Activated CD4-positive, alpha-beta T cell treated with anti-CD3 and anti-CD28 coated beads, Interleukin-2, amount 10 ng/mL, durations not matched to agents 24 days and 14 days (primary cell): ENCODE measurements around the gene DELE1. TPM values are rescaled to one million over a fixed set of nuclear protein-coding genes. Genes with fewer than 3 reads are reported as not detected.
"Not testable (repeated sequence)": the region's sequence is repeated elsewhere in the genome, so short reads cannot be mapped to it uniquely, and the experiment has no call there.

Experiments used
- DNase-seq: peaks from one replicate; pipeline ENCODE4 v3.0.0; 2022
- H3K27ac Mint-ChIP-seq: one replicate; pipeline ENCODE4 v1.8.0; 2022; ENCODE audit warnings: mild to moderate bottlenecking, mixed read lengths
- H3K27me3 Mint-ChIP-seq: one replicate; pipeline ENCODE4 v1.8.0; 2022; ENCODE audit warnings: mixed read lengths
- H3K36me3 Mint-ChIP-seq: one replicate; pipeline ENCODE4 v1.8.0; 2022; ENCODE audit warnings: low read depth, mild to moderate bottlenecking, mixed read lengths
- H3K4me1 Mint-ChIP-seq: one replicate; pipeline ENCODE4 v1.8.0; 2021; ENCODE audit warnings: mixed read lengths
- H3K4me3 Mint-ChIP-seq: one replicate; pipeline ENCODE4 v1.8.0; 2022; ENCODE audit warnings: mild to moderate bottlenecking, moderate library complexity, mixed read lengths
- H3K9me3 Mint-ChIP-seq: one replicate; pipeline ENCODE4 v1.8.0; 2021; ENCODE audit warnings: mixed read lengths
- intact Hi-C: fragments of 100-400 bp; cut with micrococcal nuclease; formaldehyde crosslinking; loops from one replicate; pipeline ENCODE4 v1.15.1; 2023
- total RNA-seq: library from RNA; stranded (reverse); gene quantifications from 2 replicates; pipeline ENCODE4 v1.2.3, GENCODE V29; 2022

DELE1 gene
- total RNA-seq, 1 donor from 2014 or later, result 72.0 TPM

- H3K4me3 Mint-ChIP-seq, result peak overlapping the region; percentile 86
- not testable (repeated sequence) for H3K27me3 Mint-ChIP-seq, H3K9me3 Mint-ChIP-seq, DNase-seq
- peaks cover 26% of the 10 kb centered on the region for H3K36me3 Mint-ChIP-seq
- peaks cover 28% of the 10 kb centered on the region for H3K4me1 Mint-ChIP-seq
- intact Hi-C loops, result loop anchor here (2.0 to 5.0 kb wide), 3 partner anchors 44 to 230 kb away; partner anchors contain the start of genes GNPDA1 and PCDH1
- peak overlapping the region; percentile 87 for H3K27ac Mint-ChIP-seq
These were observed 734 bp upstream of the DELE1 start for GRCh38 chr5:141922827-141923447.

GRCh38 chr5:141926434-141926833, 2.8 kb downstream of the DELE1 start:
- H3K4me3 Mint-ChIP-seq, result no peak overlapping the region
- no peaks in the 10 kb centered on the region for H3K27me3 Mint-ChIP-seq
- peaks cover 53% of the 10 kb centered on the region for H3K36me3 Mint-ChIP-seq

GRCh38 chr5:141928051-141928450, 4.4 kb downstream of the DELE1 start:
- H3K27me3 Mint-ChIP-seq, result no peaks in the 10 kb centered on the region
- no peak overlapping the region for H3K27ac Mint-ChIP-seq
- no peak overlapping the region for H3K4me3 Mint-ChIP-seq
- no peaks in the 10 kb centered on the region for H3K9me3 Mint-ChIP-seq
- H3K4me1 Mint-ChIP-seq, result peaks cover 26% of the 10 kb centered on the region
- intact Hi-C loops, result no loop called here
- no peak for DNase-seq
- peaks cover 65% of the 10 kb centered on the region for H3K36me3 Mint-ChIP-seq

More at GRCh38 chr5:141926434-141926833, 2.8 kb downstream of the DELE1 start:
- H3K9me3 Mint-ChIP-seq, result no peaks in the 10 kb centered on the region
- H3K27ac Mint-ChIP-seq, result no peak overlapping the region
- no peak for DNase-seq
- peaks cover 29% of the 10 kb centered on the region for H3K4me1 Mint-ChIP-seq
- intact Hi-C loops, result no loop called here

DNA sequence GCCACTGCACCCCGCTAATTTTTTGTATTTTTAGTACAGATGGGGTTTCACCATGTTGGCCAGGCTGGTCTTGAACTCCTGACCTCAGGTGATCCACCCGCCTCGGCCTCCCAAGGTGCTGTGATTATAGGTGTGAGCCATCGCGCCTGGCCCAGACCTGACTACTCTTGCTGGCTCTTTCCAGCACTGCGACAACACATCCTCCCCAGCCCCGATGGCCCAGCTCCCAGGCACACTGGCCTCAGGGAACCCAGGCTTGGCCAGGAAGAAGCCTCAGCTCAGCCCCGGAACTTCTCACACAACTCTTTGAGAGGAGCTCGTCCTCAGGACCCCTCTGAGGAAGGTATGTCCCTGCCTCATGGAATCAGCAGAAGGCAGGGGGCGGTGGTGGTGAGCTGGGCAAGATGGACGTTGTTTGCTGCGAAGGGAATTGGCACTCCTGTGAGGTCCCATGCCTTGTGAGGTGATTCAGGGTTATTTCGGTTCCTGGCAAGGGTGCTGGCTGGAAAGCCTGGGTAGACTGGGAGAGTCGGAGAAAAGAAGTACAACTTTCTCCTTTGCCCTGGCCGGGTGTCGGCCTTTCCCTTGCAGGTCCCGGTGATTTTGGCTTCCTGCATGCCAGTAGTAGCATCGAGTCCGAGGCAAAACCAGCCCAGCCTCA, 5.9 kb downstream of the DELE1 start:
- no peaks in the 10 kb centered on the region for H3K9me3 Mint-ChIP-seq
- peaks cover 64% of the 10 kb centered on the region for H3K36me3 Mint-ChIP-seq
- H3K27me3 Mint-ChIP-seq, result no peaks in the 10 kb centered on the region
- intact Hi-C loops, result no loop called here
- no peak overlapping the region for H3K27ac Mint-ChIP-seq
- H3K4me1 Mint-ChIP-seq, result peaks cover 20% of the 10 kb centered on the region
- no peak overlapping the region for H3K4me3 Mint-ChIP-seq
- no peak for DNase-seq

DNA sequence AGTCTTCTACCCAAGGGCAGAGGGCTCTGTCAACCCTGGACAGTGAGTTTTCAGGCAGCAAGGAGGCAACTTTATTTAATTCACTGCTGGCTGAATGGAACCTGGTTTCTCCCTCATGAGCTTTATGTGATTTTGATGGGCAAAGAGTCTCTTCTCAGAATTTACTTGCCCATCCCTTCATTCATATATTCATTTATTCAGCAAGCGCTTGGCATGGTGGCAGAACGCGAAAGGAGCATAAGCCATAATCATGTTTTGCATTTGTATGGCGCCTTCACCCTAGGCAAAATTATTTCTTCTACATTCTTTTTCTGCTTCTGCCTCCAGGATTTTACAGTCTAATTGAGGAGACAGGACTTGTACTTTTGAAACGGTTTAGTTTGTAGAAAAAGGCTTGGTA, 8.0 kb downstream of the DELE1 start:
- peaks cover 65% of the 10 kb centered on the region for H3K36me3 Mint-ChIP-seq
- H3K4me3 Mint-ChIP-seq, result no peak overlapping the region
- no peaks in the 10 kb centered on the region for H3K9me3 Mint-ChIP-seq
- H3K27me3 Mint-ChIP-seq, result no peaks in the 10 kb centered on the region
- peaks cover 13% of the 10 kb centered on the region for H3K4me1 Mint-ChIP-seq
- DNase-seq, result no peak
- no peak overlapping the region for H3K27ac Mint-ChIP-seq
- intact Hi-C loops, result no loop called here

DNA sequence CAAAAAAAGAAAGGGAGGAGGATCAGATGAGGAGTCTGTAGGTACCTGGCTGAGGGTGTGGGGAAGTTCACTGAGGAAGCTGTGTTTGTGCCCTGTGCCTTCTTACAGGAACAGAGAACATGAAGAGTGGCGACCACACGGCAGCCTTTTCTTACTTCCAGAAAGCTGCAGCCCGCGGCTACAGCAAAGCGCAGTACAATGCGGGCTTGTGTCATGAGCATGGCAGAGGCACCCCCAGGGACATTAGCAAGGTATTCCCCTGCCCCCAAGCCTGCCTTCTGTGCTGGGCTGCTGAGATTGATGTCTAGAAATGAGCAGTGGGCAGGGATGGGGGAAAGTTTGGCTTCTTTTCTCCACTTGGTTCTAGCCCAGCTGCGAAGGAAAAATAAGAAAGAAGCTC, 9.5 kb downstream of the DELE1 start:
- Mint-ChIP-seq H3K4me1 (peaks cover 1% of the 10 kb centered on the region), H3K27me3 (no peaks in the 10 kb centered on the region), H3K9me3 (no peaks in the 10 kb centered on the region), H3K27ac (no peak overlapping the region), H3K4me3 (no peak overlapping the region), H3K36me3 (peaks cover 57% of the 10 kb centered on the region)
- no peak for DNase-seq
- intact Hi-C loops, result no loop called here

- intact Hi-C loops, result no loop called here
- Mint-ChIP-seq H3K27me3 (no peaks in the 10 kb centered on the region), H3K4me1 (no peaks in the 10 kb centered on the region), H3K36me3 (peaks cover 57% of the 10 kb centered on the region), H3K9me3 (no peaks in the 10 kb centered on the region), H3K27ac (no peak overlapping the region), H3K4me3 (no peak overlapping the region)
- no peak for DNase-seq
These were observed 10.6 kb downstream of the DELE1 start for GRCh38 chr5:141934099-141934844.

- intact Hi-C loops, result no loop called here
- H3K36me3 Mint-ChIP-seq, result peaks cover 50% of the 10 kb centered on the region
- DNase-seq, result no peak
- H3K4me3 Mint-ChIP-seq, result no peak overlapping the region
- H3K9me3 Mint-ChIP-seq, result no peaks in the 10 kb centered on the region
- H3K4me1 Mint-ChIP-seq, result peaks cover 4% of the 10 kb centered on the region
- H3K27ac Mint-ChIP-seq, result no peak overlapping the region
- no peaks in the 10 kb centered on the region for H3K27me3 Mint-ChIP-seq
These were observed 11.9 kb downstream of the DELE1 start for GRCh38 chr5:141935538-141935937.

- intact Hi-C loops, result no loop called here
- no peak overlapping the region for H3K4me3 Mint-ChIP-seq
- H3K9me3 Mint-ChIP-seq, result no peaks in the 10 kb centered on the region
- peaks cover 19% of the 10 kb centered on the region for H3K36me3 Mint-ChIP-seq
- peaks cover 11% of the 10 kb centered on the region for H3K4me1 Mint-ChIP-seq
- H3K27ac Mint-ChIP-seq, result peak overlapping the region; percentile 68
- H3K27me3 Mint-ChIP-seq, result no peaks in the 10 kb centered on the region
- no peak for DNase-seq
These were observed 17.1 kb downstream of the DELE1 start for GRCh38 chr5:141940695-141941271.

GRCh38 chr5:141941307-141941706, 17.6 kb downstream of the DELE1 start:
- Mint-ChIP-seq H3K36me3 (peaks cover 16% of the 10 kb centered on the region), H3K27me3 (no peaks in the 10 kb centered on the region), H3K4me1 (peaks cover 11% of the 10 kb centered on the region), H3K4me3 (no peak overlapping the region), H3K9me3 (no peaks in the 10 kb centered on the region), H3K27ac (peak overlapping the region; percentile 68)
- intact Hi-C loops, result no loop called here
- DNase-seq, result no peak

- H3K27me3 Mint-ChIP-seq, result no peaks in the 10 kb centered on the region
- DNase-seq, result no peak
- intact Hi-C loops, result no loop called here
- peaks cover 16% of the 10 kb centered on the region for H3K36me3 Mint-ChIP-seq
- no peak overlapping the region for H3K4me3 Mint-ChIP-seq
- peaks cover 11% of the 10 kb centered on the region for H3K4me1 Mint-ChIP-seq
- no peak overlapping the region for H3K27ac Mint-ChIP-seq
- H3K9me3 Mint-ChIP-seq, result no peaks in the 10 kb centered on the region
These were observed 18.1 kb downstream of the DELE1 start for GRCh38 chr5:141941779-141942178.

DNA sequence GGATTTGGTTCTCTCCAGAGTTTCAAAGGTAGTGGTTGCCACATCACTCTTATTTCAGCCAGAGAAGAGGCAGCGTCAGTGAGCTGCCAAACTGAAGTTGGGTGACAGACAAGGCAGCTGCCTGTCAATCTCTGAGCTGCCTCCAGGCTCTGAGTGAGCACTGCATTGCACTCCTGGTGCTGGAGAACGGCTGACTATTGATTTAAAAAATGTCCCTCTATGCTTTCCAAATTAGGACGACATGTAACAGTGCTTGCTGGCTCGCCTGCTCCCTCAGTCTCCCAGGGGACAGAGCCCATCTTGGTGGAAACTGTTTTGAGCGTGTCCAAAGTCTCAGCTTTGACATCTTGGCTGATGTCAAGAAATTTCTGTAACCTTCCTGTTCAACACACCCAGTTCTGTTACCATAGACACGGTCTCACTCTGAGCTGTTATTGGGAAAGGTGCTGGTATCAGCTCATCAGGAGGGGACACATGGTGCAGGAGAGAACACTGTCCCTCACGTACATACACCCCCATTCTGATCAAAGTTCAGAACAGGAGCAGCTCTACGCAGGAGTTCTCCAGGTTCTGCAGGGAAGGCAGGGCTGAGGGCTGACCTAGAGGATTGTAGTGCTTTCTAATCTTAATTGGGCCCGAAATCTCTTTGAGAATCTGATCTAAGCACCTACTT, 18.6 kb downstream of the DELE1 start:
- intact Hi-C loops, result no loop called here
- Mint-ChIP-seq H3K27ac (no peak overlapping the region), H3K4me3 (no peak overlapping the region), H3K9me3 (no peaks in the 10 kb centered on the region), H3K27me3 (no peaks in the 10 kb centered on the region), H3K36me3 (peaks cover 14% of the 10 kb centered on the region), H3K4me1 (peaks cover 11% of the 10 kb centered on the region)
- DNase-seq, result no peak

DNA sequence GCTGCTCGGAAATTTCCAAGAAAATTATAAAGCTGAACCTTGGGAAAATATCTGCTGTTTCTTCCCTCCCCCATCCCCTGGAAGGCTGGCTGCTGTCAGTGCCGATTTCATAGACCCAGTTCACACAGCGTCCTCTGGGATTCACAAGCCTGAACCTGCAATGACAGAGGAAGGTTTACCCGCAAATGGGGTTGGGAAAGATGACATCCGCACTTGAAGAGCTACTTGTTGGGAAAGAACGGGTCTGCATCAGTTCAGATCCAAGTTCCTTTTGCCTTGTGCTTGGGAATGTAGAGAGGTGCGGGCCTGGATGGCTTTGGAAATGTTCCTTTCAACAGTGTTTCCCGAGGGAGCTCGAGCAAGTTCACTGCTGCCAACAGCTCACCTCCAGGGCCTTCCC, 20.4 kb downstream of the DELE1 start:
- peaks cover 11% of the 10 kb centered on the region for H3K4me1 Mint-ChIP-seq
- H3K27ac Mint-ChIP-seq, result no peak overlapping the region
- intact Hi-C loops, result no loop called here
- H3K9me3 Mint-ChIP-seq, result no peaks in the 10 kb centered on the region
- H3K4me3 Mint-ChIP-seq, result no peak overlapping the region
- no peak for DNase-seq
- no peaks in the 10 kb centered on the region for H3K27me3 Mint-ChIP-seq
- H3K36me3 Mint-ChIP-seq, result peaks cover 5% of the 10 kb centered on the region
